Measurements from ENCODE around the gene NDUFS4. TPM values are rescaled to one million over a fixed set of nuclear protein-coding genes. Genes with fewer than 3 reads are reported as not detected.

NDUFS4 gene
- total and polyA plus RNA-seq, 2 of the 4 experiments (the other 2 are of a cell fraction): 34.2 to 70.1 TPM

GRCh38 chr5:53545744-53546143, 14.7 kb upstream of the NDUFS4 start:
- no peak overlapping the region for H4K91ac ChIP-seq (ENCODE audit: insufficient read depth, low read depth, low read length)
- H3K56ac ChIP-seq (ENCODE audit: extremely low read depth, insufficient read depth, low read length): no peak overlapping the region
- no peaks in the 10 kb centered on the region for H3K4me1 ChIP-seq (ENCODE audit: control insufficient read depth, insufficient read depth, low read length)
- H3K27me3 ChIP-seq (ENCODE audit: control insufficient read depth, insufficient read depth, low read length): no peaks in the 10 kb centered on the region; the same call in 1 of the 2 replicates
- ATAC-seq (ENCODE audit: low read depth): no peak
- intact Hi-C loops (cut with micrococcal nuclease) (loop anchor here (5.0 kb wide), 1 partner anchor 47 kb away; no protein-coding TSS in a partner anchor), dilution Hi-C loops (cut with HindIII; ENCODE audit: low sequenced_read_pairs, unreplicated experiment) (no loop called here), in situ Hi-C loops (cut with MboI; ENCODE audit: low sequenced_read_pairs) (no loop called here)
- no peak overlapping the region for H3K9ac ChIP-seq (ENCODE audit: low read depth, low read length)
- no peak overlapping the region for H4K5ac ChIP-seq (ENCODE audit: low read depth, low read length)
- ChIA-PET CTCF (no interaction called here), POLR2A (ENCODE audit: unreplicated experiment) (interaction anchor here (0.6 kb wide), 1 partner anchor 26 kb away, joined by 3 read pairs; no protein-coding TSS in a partner anchor)
- no peaks in the 10 kb centered on the region for H3K36me3 ChIP-seq (ENCODE audit: control insufficient read depth, insufficient read depth, low read length)
- no peak overlapping the region for H2AFZ ChIP-seq (replicated peaks; ENCODE audit: low read length, poor library complexity)
- H3K27ac ChIP-seq (ENCODE audit: insufficient read depth, low read length): no peak overlapping the region
- no peaks in the 10 kb centered on the region for H4K20me1 ChIP-seq (ENCODE audit: insufficient read depth, low read length)
- no peaks in the 10 kb centered on the region for H3K9me1 ChIP-seq (ENCODE audit: insufficient read depth, low read length)
- no peaks in the 10 kb centered on the region for H3K79me1 ChIP-seq (ENCODE audit: low read depth in 1 of 2, low read length in 2 of 2)
- no peak for DNase-seq
- H3K4me2 ChIP-seq (ENCODE audit: low read depth, low read length): no peak overlapping the region
- H3K4me3 ChIP-seq (ENCODE audit: insufficient read depth, low read depth, low read length): no peak overlapping the region
- H3K14ac ChIP-seq (replicated peaks; ENCODE audit: low read depth, low read length): no peak overlapping the region
- H3K23ac ChIP-seq (ENCODE audit: low read depth, low read length): no peak overlapping the region
- H3K4ac ChIP-seq (ENCODE audit: low read depth, low read length): no peak overlapping the region
- H3K9me3 ChIP-seq (ENCODE audit: control insufficient read depth, insufficient read depth, low read length): no peaks in the 10 kb centered on the region
- no peak overlapping the region for H2BK120ac ChIP-seq (ENCODE audit: low read depth, low read length)
- H2BK15ac ChIP-seq (ENCODE audit: low read depth, low read length): no peak overlapping the region
- no peak overlapping the region for H2BK5ac ChIP-seq (ENCODE audit: low read depth, low read length, poor library complexity, severe bottlenecking)
- H4K8ac ChIP-seq (ENCODE audit: low read depth in 2 of 2, low read length in 2 of 2): no peak overlapping the region
- no peak overlapping the region for H2BK20ac ChIP-seq (ENCODE audit: low read depth, low read length)
- H3K18ac ChIP-seq (ENCODE audit: low read depth, low read length): no peak overlapping the region
- no peak overlapping the region for H2AK5ac ChIP-seq (ENCODE audit: low read depth, low read length)
- WGBS, 2 experiments (ENCODE audit: extremely low coverage in 2 of 2, insufficient read length in 1 of 2): no CpG with 5 or more reads among the region's 2 CpGs
- no peak overlapping the region for H2AK9ac ChIP-seq (replicated peaks; ENCODE audit: low read depth, low read length, poor library complexity)
- no TSS peak for BruUV-seq (replicated peaks)
- TF ChIP-seq RAD21 (IDR thresholded peaks at IDR 0.05; ENCODE audit: low read length) (no peak), MAZ (IDR thresholded peaks at IDR 0.05; ENCODE audit: borderline replicate concordance, low read depth, low read length) (no peak), CHD1 (IDR thresholded peaks at IDR 0.05; ENCODE audit: low read depth, low read length) (no peak)
